Kasumi-1 (cell line): ENCODE data around the gene SDK2.

ENCODE experiments used
- DNase-seq, 2 experiments: peaks; one replicate each; lab custom pipeline; 2025; lab: John Stamatoyannopoulos, UW

SDK2 gene, protein sequence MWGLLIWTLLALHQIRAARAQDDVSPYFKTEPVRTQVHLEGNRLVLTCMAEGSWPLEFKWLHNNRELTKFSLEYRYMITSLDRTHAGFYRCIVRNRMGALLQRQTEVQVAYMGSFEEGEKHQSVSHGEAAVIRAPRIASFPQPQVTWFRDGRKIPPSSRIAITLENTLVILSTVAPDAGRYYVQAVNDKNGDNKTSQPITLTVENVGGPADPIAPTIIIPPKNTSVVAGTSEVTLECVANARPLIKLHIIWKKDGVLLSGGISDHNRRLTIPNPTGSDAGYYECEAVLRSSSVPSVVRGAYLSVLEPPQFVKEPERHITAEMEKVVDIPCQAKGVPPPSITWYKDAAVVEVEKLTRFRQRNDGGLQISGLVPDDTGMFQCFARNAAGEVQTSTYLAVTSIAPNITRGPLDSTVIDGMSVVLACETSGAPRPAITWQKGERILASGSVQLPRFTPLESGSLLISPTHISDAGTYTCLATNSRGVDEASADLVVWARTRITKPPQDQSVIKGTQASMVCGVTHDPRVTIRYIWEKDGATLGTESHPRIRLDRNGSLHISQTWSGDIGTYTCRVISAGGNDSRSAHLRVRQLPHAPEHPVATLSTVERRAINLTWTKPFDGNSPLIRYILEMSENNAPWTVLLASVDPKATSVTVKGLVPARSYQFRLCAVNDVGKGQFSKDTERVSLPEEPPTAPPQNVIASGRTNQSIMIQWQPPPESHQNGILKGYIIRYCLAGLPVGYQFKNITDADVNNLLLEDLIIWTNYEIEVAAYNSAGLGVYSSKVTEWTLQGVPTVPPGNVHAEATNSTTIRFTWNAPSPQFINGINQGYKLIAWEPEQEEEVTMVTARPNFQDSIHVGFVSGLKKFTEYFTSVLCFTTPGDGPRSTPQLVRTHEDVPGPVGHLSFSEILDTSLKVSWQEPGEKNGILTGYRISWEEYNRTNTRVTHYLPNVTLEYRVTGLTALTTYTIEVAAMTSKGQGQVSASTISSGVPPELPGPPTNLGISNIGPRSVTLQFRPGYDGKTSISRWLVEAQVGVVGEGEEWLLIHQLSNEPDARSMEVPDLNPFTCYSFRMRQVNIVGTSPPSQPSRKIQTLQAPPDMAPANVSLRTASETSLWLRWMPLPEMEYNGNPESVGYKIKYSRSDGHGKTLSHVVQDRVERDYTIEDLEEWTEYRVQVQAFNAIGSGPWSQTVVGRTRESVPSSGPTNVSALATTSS (N-terminal part only)

DNA sequence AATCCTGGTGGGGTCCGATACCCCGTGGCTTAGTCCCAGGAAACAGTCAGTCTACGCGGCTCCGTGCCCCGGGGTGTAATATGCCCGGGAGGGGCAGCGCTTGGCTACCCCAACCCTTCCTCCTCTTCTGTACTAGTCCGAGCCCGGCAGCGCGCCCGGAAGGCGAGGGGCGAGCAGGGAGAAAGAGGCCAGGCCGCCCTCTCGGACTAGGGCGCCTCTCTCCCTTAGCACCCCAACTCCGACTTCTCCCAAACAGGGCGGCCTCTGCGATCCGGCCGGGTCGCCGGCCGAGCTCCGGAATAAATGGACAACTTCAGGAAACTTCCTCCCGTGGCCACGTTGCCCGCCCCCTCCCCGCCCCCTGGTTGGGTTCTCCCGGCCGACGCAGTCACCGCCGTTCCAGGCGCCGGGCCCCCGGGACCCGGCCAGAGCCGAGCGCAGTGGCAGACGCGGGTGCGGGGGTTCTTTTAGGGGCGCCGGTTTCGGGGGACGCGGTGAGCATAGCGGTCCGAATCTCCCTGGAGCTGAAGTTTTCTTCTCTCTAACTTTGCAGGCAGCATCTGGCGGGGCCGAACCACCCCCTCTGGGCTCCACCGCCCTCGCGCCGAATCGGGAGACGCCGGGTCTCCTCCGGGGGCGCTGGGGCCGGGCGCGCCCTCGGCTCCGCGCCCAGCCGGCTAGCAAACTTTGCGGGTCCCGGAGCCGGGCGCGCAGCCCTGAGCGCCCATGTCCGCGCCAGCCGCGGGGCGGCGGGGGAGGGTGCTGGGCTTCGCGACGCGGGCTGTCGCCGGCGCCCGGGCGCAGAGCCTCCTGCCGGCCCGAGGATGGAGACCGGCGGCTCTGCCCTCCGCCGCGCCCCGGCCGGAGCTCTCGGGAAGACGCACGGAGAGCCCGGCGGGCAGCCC is at the start of gene SDK2:
TSS of gene SDK2 (minus strand) at position 301 of the 905 bp plus-strand sequence. CDS start 357 bp downstream, outside the sequence.
- DNase-seq: peak in 1 of 2 experiments; percentile 9

DNA sequence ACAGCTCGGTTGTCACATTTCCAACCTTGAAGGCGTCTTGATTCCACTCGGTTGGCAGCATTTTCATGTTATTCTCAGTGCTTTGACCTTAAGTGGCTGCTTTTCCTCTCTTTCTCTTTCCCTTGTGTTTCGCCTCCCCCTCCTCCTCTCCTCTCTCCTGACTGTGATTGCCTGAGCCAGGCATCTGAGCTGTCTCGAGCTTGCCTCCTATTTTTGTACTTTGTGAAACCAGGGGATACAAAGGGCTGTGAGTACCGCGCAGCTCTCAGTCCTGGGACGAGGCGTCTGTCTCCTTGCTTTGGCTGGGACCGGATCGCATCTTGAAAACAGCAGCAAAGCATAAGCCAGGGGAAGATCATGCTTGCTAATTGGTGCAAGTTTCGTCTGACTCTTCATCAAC is 48.8 kb upstream of the SDK2 start:
- no peak for DNase-seq

DNA sequence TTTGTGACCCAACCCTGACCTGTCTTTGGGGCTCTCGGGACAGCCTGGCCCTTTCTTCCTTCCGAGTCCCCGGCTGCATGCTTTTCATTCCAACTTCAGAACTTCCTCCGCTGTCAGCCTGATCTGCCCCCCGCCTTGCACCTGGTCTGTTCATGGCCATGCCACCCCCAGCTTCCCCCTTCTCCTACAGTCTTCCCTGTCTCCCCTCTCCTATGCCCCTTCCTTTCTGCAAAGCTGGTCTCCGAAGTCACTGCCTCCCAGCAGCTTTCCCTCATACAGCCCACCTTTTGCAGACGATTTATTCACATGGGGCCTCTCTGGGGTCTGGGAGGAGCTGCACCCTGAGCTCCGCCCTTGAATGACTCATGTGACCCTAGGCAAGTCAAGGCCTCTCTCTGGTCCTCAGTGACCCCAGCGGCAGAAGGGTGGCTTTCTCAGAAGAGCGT is 47.1 kb upstream of the SDK2 start:
- no peak for DNase-seq

DNA sequence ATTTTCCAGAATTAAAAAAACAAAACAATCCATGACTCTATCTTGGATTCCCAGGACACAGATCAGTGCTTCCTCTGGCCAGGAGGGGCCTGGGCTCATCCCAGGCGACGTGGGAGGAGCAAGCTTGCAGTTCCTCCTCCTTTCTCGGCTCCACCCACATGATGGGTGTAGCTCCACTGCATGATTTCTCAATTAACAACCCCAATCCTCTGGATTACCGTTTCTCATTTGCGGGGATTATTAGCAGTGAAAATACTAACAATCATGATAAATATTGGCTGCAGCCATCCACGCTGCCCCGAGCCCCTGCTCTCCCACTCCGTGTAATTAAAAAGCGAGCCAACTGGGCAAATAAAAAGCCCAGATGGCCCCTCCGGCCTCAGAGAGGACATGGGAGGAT is 46.4 kb upstream of the SDK2 start:
- DNase-seq: no peak

DNA sequence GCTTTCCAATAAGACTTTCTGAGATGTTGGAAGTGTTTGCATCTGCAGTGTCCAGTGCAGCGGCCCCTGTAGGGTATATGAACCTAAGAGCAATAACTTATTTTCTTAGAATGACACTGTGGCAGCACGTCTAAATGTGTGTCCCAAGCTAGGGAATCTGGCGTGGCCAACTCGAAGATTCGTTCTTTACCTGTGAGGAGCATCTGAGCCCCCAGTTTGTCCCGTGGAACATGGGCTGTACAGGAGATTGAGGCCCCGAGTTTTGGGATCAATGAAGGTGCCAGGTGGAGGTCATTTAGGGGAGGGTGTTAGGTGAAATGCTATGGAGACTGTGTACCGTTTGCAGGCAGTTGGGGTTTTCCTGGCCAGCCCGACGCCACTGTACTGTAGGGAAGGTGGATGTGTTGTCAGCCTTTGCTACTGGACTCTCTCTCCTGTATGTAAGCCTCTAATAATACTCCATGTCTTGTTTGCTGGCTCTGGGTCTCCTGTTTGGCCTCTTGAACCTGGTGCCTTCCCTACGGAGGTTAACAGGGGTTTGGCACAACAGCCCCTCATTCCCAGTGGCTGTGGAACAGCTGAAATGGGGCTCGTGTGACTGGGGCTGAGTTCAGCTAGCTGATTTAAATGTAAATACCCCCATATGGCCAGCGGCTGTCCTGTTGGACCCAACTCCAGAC is 45.5 kb upstream of the SDK2 start:
- no peak for DNase-seq

DNA sequence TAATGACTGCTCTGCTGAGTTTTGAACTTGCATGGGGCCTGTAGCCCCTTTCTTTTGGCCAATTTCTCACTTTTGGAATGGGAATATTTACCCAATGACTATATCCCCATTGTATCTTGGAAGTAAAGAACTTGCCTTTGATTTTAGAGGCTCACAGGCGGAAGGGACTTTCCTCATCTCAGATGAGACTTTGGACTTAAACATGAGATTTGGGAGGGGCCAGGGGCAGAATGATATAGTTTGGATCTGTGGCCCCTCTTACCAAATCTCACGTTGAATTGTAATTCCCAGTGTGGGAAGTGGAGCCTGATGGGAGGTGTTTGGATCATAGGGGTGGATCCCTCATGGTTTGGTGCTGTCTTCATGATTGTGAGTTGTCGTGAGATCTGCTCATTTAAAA is 42.7 kb upstream of the SDK2 start:
- DNase-seq: no peak

DNA sequence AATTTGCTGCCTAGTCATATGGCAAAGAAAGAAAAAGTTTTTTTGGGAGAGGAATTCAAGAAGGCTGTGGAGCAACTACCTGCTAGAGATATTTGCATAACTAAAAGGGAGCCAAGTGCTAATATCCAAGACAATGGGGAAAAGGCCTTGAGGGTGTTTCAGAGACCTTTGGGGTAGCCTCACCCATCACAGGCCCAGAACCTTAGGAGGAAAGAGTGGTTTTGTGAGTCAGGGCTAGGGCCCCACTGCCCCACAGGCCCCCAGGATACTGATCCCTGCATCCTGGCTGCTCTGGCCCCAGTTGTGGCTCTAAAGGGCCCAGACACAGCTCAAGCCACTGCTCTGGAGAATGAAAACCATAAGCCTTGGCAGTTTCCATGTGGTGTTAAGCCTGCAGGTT is 41.9 kb upstream of the SDK2 start:
- DNase-seq: no peak

DNA sequence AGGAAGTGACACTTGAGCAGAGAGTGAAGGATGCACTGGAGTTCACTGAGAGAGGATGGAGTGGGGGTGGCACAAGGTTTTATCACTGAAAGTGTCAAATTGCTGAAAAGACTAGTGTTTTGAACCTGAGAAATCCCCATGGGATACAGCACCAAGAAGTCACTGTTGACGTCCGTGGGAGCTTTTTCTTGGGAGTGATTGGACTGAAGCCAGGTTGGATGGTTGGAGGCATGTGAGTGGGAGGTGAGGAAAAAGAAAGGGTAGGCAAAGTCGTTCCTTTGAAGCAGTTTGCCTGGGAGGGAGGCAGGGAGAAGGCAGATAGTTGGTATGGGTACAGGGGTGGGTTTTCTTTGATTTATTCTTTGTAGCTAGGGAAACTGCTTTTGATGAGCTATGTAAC is 39.9 kb upstream of the SDK2 start:
- no peak for DNase-seq

DNA sequence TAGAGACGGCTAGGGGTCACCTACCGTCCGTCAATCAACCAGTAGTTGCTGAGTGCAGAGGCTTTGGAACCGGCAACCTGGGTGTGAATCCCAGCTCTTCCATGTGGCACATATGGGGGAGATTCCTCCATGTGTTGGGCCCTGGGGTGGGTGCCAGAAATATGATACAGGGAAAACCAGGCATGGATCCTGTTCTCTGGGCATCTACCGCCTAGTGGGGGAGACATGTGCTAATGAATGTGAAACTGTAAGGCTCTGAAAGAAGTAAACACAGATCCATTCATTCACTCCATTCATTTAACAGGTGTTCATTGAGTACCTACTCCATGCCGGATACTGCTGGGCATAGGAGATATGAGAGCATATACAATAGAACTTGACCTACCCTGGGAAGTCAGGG is 39.5 kb upstream of the SDK2 start:
- DNase-seq: no peak

DNA sequence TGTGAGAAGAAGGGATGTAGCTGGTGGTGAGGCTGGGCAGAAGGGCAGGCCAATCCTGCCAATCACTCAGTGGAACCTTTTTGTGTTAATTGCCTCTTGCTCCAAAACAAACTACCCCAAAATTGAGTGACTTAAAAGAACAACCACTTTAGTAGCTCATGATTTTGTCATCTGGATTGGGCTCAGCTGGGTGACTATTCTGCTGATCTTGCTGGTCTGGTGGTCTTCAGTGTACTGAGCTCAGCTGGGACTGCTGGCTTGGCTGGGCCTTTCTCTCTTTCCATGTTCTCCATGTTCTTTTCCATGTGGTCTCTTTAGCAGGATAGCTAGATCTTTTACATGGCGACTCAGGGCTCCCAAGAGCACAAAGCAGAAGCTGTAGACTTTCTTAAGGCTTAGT is 37.7 kb upstream of the SDK2 start:
- DNase-seq: no peak

DNA sequence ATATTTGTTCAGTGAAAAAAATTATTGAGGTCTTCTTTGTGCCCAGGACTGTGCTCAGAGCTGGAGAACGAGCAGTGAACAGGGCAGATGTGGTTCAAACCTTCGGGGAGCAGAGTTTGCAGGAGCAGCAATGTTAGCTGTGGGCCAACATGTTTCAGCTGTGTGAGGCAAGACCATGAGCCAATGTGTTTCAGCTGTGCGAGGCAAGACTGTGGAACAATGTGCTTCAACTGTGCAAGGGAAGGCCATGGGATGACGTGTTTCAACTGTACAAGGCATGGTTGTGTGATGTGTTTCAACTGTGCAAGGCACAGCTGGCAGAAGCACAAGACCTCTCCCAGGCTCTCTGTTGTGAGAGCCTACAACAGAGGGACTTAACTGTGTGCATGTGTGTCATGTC is 35.2 kb upstream of the SDK2 start:
- no peak for DNase-seq

DNA sequence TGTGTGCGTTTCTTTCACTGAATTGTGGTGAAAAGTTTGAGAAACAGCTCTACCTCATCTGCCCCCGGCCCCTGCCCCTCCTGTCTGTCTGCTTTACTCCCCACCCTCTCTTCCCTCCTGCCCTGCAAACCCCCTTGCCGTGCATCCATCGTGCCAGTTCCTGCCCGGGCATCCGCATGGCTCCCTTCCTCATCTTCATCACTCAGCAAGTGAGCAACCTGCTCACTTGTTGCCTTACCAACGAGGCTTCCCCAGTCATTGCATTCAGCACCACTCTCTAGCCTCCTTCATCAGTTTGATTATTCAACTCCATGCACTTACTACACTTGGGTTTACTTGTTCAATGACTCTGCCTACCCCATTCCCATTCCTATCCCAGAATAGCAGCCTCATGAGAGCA is 34.8 kb upstream of the SDK2 start:
- no peak for DNase-seq

DNA sequence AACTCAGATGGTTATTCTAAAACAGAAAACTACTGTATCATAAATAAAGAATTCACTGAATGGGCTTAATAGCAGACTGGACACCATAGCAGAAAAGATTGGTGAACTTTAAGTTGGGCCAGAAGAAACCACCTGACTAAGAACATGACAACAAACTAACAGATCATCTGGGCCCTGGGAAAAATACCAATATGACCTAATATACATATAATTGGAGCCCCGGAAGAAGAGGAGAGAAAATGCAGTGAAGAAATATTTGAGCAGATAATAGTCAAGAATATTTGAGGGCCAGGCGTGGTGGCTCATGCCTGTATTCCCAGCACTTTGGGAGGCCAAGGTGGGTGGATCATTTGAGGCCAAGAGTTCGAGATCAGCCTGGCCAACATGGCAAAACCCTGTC is 25.5 kb upstream of the SDK2 start:
- no peak for DNase-seq

DNA sequence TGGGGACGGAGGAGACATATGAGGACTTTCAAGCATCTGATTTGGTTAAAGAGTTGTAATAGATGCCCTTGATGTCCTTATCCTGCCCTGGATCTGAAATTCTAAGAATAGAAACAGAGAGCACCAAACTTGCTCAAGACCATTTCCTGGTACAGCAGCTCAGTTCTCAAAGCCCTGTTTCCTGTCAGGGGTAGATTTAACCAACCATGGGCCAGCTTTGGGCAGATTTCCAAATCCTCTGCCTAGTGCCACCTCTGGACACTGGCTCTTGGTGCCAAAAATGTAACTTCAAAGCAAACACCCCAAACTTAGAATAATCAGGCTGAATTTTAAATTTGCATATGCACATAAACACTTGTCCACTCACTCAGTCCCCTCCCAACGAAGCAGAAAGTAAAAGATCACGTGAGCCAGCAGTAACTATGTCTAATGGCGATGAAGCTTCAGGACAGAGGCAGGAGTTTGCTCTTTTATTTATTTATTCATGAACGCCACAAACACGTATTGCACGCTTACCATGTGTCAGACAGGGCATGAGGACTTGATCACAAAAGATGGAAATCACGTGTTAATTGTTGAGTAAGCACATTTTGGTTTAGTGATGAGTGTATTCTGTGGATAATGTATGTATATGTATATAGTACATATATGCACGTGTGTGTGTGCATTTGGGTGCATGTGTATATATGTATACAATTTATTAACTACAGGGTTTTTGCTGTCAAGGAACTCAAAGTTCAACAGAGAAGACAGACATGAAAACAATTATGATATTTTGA is 23.1 kb upstream of the SDK2 start:
- peak; percentile 28 to 34 for DNase-seq

DNA sequence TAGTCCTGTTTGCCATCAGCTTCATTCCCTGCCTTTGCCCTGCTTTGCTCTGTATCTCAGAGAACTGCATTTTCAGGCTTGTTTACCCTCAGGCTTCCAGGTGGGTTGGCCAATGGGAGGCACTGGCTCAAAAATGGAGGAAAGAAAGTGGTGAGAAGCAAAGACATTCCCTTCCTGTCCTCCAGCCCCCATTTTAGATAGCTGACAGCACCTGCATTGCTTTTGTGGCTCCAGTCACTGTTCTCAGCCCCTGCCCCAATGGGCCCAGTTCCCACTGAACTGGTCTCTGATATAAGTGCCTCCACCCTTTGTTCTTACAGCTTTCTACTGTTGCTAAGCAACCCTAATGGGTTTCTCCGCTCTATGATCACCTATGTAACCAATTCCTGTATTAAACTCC is 19.4 kb upstream of the SDK2 start:
- DNase-seq: no peak

DNA sequence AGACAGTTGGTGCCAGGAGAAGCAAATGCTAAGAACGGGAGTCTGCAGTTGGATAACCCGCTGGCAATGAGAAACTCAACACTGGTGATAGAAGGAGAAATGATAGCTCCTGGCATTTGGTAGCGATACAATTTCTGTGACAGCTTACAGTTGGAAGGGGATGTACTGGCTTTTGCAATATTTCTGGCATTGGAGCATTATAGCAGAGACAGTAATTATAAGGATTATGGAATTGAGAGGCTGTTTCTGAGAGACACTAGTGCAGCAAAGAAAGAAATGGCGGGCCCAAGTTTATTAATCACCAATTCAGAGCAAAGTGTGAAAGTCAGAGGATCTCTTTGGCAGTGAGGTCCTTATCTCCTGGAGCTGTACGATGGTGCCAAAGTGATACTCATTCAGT is 16.1 kb upstream of the SDK2 start:
- no peak for DNase-seq

DNA sequence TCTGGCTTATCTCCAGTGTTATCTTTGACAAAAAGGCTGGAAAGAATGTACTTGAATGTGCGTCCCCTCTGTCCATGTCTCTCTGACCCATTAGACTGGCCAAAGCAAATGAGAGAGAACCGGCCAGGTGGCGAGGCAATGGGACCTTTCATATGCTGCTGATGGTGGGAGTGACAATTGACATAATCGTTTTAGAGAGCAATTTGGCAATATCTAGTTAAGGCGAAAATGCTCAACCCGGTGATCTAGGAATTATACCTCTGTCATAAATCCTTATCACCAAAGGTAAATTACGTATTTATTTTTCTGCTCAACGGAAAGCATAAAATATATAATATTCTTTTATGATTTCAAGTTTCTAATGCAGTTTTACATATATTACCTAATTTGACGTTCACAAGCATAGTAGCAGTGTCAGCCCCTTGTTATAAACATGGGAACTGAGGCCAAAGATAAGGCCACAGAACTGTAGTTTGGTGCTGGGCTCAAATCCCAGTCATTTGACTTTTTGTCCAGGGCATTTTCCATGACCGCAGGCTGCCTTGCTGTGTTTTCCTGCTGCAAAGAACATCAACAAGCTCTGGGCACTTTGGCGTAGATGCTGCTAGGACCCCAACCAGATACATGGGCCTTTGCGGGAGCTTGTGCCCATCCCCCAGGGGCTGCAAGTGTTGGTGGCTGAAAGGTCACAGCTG is 14.7 kb upstream of the SDK2 start:
- DNase-seq: no peak

DNA sequence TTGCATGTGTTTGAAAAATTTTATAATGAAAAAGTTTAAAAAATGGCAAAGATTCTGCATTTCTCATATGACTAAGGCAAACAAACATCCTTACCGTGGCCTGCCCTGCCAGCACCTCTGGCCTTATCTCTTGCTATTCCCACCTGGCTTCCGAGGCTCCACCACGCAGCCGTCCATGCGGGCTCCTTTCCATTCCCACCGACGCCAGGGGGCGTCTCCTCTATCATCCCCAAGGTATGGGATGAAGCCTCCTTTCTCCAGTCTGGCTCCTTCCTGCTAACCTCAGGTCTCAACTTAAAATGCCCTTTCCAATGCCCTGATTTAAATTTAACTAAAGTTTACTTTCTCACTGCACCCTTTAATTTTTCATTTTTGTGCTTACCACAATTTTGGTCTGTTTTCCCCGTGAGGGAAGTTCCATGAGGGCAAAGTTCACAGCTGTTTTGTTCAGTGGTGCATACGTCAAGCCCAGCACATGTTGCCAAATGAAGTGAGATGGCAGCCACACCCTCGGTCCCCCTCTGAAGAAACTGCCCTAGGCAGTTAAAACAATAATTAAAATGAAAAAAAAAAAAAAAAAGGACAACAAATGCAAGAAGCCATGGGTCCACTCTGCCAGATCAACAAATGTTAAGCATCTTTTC is 13.3 kb upstream of the SDK2 start:
- DNase-seq: peak; percentile 38 to 58

DNA sequence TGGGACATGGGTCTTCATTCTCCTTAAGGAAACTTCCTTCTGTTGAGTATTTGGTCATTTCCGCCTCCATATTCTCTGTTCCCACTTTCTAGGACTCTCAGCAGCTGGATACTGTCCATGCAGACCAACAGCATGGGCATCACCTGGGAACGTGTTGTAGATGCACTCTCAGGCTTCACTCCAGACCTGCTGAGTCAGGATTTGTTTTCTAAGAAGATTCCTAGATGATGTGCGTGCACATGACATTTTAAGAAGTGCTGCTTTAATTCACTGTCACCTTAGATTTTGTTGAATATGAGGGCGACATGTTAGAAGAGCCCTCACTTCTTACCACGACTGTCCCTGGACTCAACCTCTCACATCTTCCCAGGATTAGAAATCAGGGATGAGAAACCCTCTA is 10.0 kb upstream of the SDK2 start:
- DNase-seq: no peak
